H9 (cell line): ENCODE measurements around the gene DOCK2. TPM values are rescaled to one million over a fixed set of nuclear protein-coding genes. Genes with fewer than 3 reads are reported as not detected.

Experiments used
- DNase-seq: peaks from one replicate; pipeline ENCODE4 v3.0.0-alpha.2; 2017
- H2AFZ ChIP-seq: one replicate; pipeline ENCODE4 v1.6.1; 2013; ENCODE audit warnings: mild to moderate bottlenecking, low read length, control low read depth, moderate library complexity
- H2AK5ac ChIP-seq: 2 replicates; pipeline ENCODE4 v1.6.1; 2013; ENCODE audit warnings: low read length, control low read depth, mixed read lengths; ENCODE audit not compliant: insufficient read length
- H2BK120ac ChIP-seq: one replicate; pipeline ENCODE4 v1.6.1; 2013; ENCODE audit warnings: low read depth, mild to moderate bottlenecking, low read length, control low read depth, inconsistent platforms; ENCODE audit not compliant: poor library complexity, severe bottlenecking
- H2BK12ac ChIP-seq: 2 replicates; pipeline ENCODE4 v1.6.1; 2013; ENCODE audit warnings: low read length, control low read depth, mixed read lengths, low read depth; ENCODE audit not compliant: insufficient read length
- H2BK15ac ChIP-seq: 2 replicates; pipeline ENCODE4 v1.6.1; 2013; ENCODE audit warnings: low read depth, low read length, control low read depth
- H2BK20ac ChIP-seq: one replicate; pipeline ENCODE4 v1.6.1; 2013; ENCODE audit warnings: low read depth, mild to moderate bottlenecking, low read length, control low read depth, inconsistent platforms; ENCODE audit not compliant: poor library complexity, severe bottlenecking
- H2BK5ac ChIP-seq: 2 replicates; pipeline ENCODE4 v1.6.1; 2013; ENCODE audit warnings: low read length, control low read depth, mixed read lengths; ENCODE audit not compliant: insufficient read length
- H3K14ac ChIP-seq: 2 replicates; pipeline ENCODE4 v1.6.1; 2013; ENCODE audit warnings: low read length, control low read depth; ENCODE audit not compliant: insufficient read depth
- H3K18ac ChIP-seq: 2 replicates; pipeline ENCODE4 v1.6.1; 2013; ENCODE audit warnings: low read depth, mild to moderate bottlenecking, mixed read lengths, low read length, control low read depth; ENCODE audit not compliant: insufficient read length
- H3K23ac ChIP-seq: 2 replicates; pipeline ENCODE4 v1.6.1; 2013; ENCODE audit warnings: low read length, control low read depth, mixed read lengths, low read depth; ENCODE audit not compliant: insufficient read length
- H3K23me2 ChIP-seq: 2 replicates; pipeline ENCODE4 v1.6.1; 2013; ENCODE audit warnings: low read depth, mild to moderate bottlenecking, mixed read lengths, low read length, control low read depth; ENCODE audit not compliant: insufficient read length, poor library complexity, severe bottlenecking
- H3K27ac ChIP-seq: 2 replicates; pipeline ENCODE4 v1.5.1; 2013; ENCODE audit warnings: low read length, control low read depth, mixed read lengths, low read depth; ENCODE audit not compliant: insufficient read length
- H3K27me3 ChIP-seq: 2 replicates; pipeline ENCODE4 v1.6.1; 2013; ENCODE audit warnings: low read length, control low read depth, inconsistent platforms; ENCODE audit not compliant: insufficient read depth
- H3K4ac ChIP-seq: 2 replicates; pipeline ENCODE4 v1.6.1; 2013; ENCODE audit warnings: low read depth, mild to moderate bottlenecking, control low read depth, inconsistent platforms, low read length, moderate library complexity
- H3K4me1 ChIP-seq: 2 replicates; pipeline ENCODE4 v1.6.1; 2013; ENCODE audit warnings: low read length, control low read depth, inconsistent platforms; ENCODE audit not compliant: insufficient read depth
- H3K4me2 ChIP-seq: 2 replicates; pipeline ENCODE4 v1.6.1; 2013; ENCODE audit warnings: low read length, control low read depth, mixed read lengths; ENCODE audit not compliant: insufficient read length, insufficient read depth
- H3K56ac ChIP-seq: 2 replicates; pipeline ENCODE4 v1.6.1; 2013; ENCODE audit warnings: low read depth, mild to moderate bottlenecking, mixed read lengths, low read length, control low read depth; ENCODE audit not compliant: insufficient read length
- H3K79me1 ChIP-seq: 2 replicates; pipeline ENCODE4 v1.6.1; 2013; ENCODE audit warnings: low read depth, mild to moderate bottlenecking, moderate library complexity, low read length, control low read depth, inconsistent platforms; ENCODE audit not compliant: insufficient read depth, poor library complexity, severe bottlenecking
- H3K79me2 ChIP-seq: 2 replicates; pipeline ENCODE4 v1.6.1; 2013; ENCODE audit warnings: low read length, control low read depth, inconsistent platforms; ENCODE audit not compliant: insufficient read depth
- H3K9ac ChIP-seq: 2 replicates; pipeline ENCODE4 v1.6.1; 2013; ENCODE audit warnings: low read length, control low read depth, mixed read lengths; ENCODE audit not compliant: insufficient read length; ENCODE audit errors: extremely low read depth
- H3K9me3 ChIP-seq: one replicate; pipeline ENCODE4 v1.6.1; 2013; ENCODE audit warnings: low read depth, low read length, inconsistent platforms; ENCODE audit not compliant: control insufficient read depth
- H3T11ph ChIP-seq: one replicate; pipeline ENCODE4 v1.6.1; 2013; ENCODE audit warnings: mild to moderate bottlenecking, low read length, control low read depth, inconsistent platforms
- H4K20me1 ChIP-seq: one replicate; pipeline ENCODE4 v1.6.1; 2013; ENCODE audit not compliant: control insufficient read depth, insufficient read length, insufficient read depth
- H4K5ac ChIP-seq: 2 replicates; pipeline ENCODE4 v1.6.1; 2013; ENCODE audit warnings: low read depth, mild to moderate bottlenecking, mixed read lengths, low read length, control low read depth; ENCODE audit not compliant: insufficient read length
- H4K8ac ChIP-seq: replicated peaks from 2 replicates; pipeline ENCODE4 v1.6.1; 2013; ENCODE audit warnings: low read length, control low read depth, mixed read lengths, low read depth; ENCODE audit not compliant: insufficient read length
- H4K91ac ChIP-seq: 2 replicates; pipeline ENCODE4 v1.6.1; 2013; ENCODE audit warnings: low read depth, mild to moderate bottlenecking, moderate library complexity, mixed read lengths, low read length, control low read depth; ENCODE audit not compliant: insufficient read length
- H3K27ac Mint-ChIP-seq, 3 experiments: 2 replicates in 2 of 3; 3 replicates in 1 of 3; pipeline ENCODE4 v1.8.0; 2020 to 2021; ENCODE audit warnings: mixed read lengths in 3 of 3, mild to moderate bottlenecking in 1 of 3, moderate library complexity in 1 of 3
- H3K27me3 Mint-ChIP-seq: 2 replicates; pipeline ENCODE4 v1.8.0; 2021; ENCODE audit warnings: low read depth, mild to moderate bottlenecking, moderate library complexity, mixed read lengths
- H3K36me3 Mint-ChIP-seq, 3 experiments: 2 replicates in 2 of 3; 3 replicates in 1 of 3; pipeline ENCODE4 v1.8.0; 2020 to 2021; ENCODE audit warnings: low read depth in 3 of 3, mixed read lengths in 3 of 3; ENCODE audit not compliant: insufficient read depth in 1 of 3
- H3K4me1 Mint-ChIP-seq, 2 experiments: 2 replicates each; pipeline ENCODE4 v1.8.0; 2020; ENCODE audit warnings: mixed read lengths in 2 of 2
- H3K4me3 Mint-ChIP-seq, 2 experiments: 2 replicates in 1 of 2; 3 replicates in 1 of 2; pipeline ENCODE4 v1.8.0; 2020 to 2021; ENCODE audit warnings: mild to moderate bottlenecking in 2 of 2, mixed read lengths in 2 of 2, moderate library complexity in 1 of 2
- H3K9me3 Mint-ChIP-seq, 2 experiments: 2 replicates in 1 of 2; 3 replicates in 1 of 2; pipeline ENCODE4 v1.8.0; 2020; ENCODE audit warnings: mild to moderate bottlenecking in 2 of 2, mixed read lengths in 2 of 2, moderate library complexity in 1 of 2
- WGBS: extraction: QIAGEN DNeasy Blood & Tissue Kit; methylation state at CpG from one replicate; pipeline ENCODE4 v1.1.7; 2013; ENCODE audit warnings: missing lambda C conversion rate, low lambda C conversion rate, mixed read lengths; ENCODE audit not compliant: insufficient read length; ENCODE audit errors: extremely low coverage; 5-methylcytosine and 5-hydroxymethylcytosine counted together
- total RNA-seq: library from RNA; stranded (reverse); gene quantifications from 2 replicates; pipeline ENCODE4 v1.2.1, GENCODE V29; 2021
- TF ChIP-seq, protein P1 (sequence below): fragments of 200-600 bp; sonication (generic); conservative IDR thresholded peaks from 3 replicates; pipeline ENCODE4 v1.8.0; 2021; ENCODE audit warnings: antibody characterized with exemption, mild to moderate bottlenecking

The DOCK2 gene
- total RNA-seq, 1 experiment from 2014 or later = 7.8 TPM

GRCh38 chr5:169831331-169831730, 194.3 kb downstream of the DOCK2 start:
- Mint-ChIP-seq H3K4me3 (no peak overlapping the region), H3K36me3 (no peaks in the 10 kb centered on the region), H3K9me3 (peaks cover 0 to under 1% of the 10 kb centered on the region in 2 experiments; a peak in 1 of 5 replicates), H3K27ac (no peak overlapping the region), H3K27me3 (no peaks in the 10 kb centered on the region; the same call in 1 of the 2 replicates), H3K4me1 (peaks cover 2 to 7% of the 10 kb centered on the region in 2 experiments)
- H4K8ac ChIP-seq = no peak overlapping the region
- H4K5ac ChIP-seq = no peak overlapping the region
- H4K91ac ChIP-seq = no peak overlapping the region
- no peaks in the 10 kb centered on the region for H4K20me1 ChIP-seq
- H3K27ac ChIP-seq = no peak overlapping the region
- no peak overlapping the region for H3K23ac ChIP-seq
- H2AK5ac ChIP-seq = no peak overlapping the region
- H2BK120ac ChIP-seq = no peak overlapping the region
- TF ChIP-seq, protein P1, sequence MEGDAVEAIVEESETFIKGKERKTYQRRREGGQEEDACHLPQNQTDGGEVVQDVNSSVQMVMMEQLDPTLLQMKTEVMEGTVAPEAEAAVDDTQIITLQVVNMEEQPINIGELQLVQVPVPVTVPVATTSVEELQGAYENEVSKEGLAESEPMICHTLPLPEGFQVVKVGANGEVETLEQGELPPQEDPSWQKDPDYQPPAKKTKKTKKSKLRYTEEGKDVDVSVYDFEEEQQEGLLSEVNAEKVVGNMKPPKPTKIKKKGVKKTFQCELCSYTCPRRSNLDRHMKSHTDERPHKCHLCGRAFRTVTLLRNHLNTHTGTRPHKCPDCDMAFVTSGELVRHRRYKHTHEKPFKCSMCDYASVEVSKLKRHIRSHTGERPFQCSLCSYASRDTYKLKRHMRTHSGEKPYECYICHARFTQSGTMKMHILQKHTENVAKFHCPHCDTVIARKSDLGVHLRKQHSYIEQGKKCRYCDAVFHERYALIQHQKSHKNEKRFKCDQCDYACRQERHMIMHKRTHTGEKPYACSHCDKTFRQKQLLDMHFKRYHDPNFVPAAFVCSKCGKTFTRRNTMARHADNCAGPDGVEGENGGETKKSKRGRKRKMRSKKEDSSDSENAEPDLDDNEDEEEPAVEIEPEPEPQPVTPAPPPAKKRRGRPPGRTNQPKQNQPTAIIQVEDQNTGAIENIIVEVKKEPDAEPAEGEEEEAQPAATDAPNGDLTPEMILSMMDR = no peak
- H3K4me1 ChIP-seq = no peaks in the 10 kb centered on the region
- WGBS = no CpG with 5 or more reads among the region's 1 CpG
- no peaks in the 10 kb centered on the region for H3K27me3 ChIP-seq
- H3K4me2 ChIP-seq = no peak overlapping the region
- H3K79me2 ChIP-seq = no peaks in the 10 kb centered on the region
- no peak overlapping the region for H3K9ac ChIP-seq
- no peak overlapping the region for H3K18ac ChIP-seq
- no peaks in the 10 kb centered on the region for H3K79me1 ChIP-seq
- no peak overlapping the region for H3K14ac ChIP-seq
- no peaks in the 10 kb centered on the region for H3K23me2 ChIP-seq
- no peak overlapping the region for H2BK20ac ChIP-seq
- no peak overlapping the region for H3T11ph ChIP-seq
- H2AFZ ChIP-seq = no peak overlapping the region
- no peaks in the 10 kb centered on the region for H3K9me3 ChIP-seq
- no peak overlapping the region for H2BK12ac ChIP-seq
- H2BK5ac ChIP-seq = no peak overlapping the region
- no peak overlapping the region for H3K56ac ChIP-seq
- H2BK15ac ChIP-seq = no peak overlapping the region
- no peak overlapping the region for H3K4ac ChIP-seq
- no peak for DNase-seq
